K562 (cell line): ENCODE results near the gene PRM2. TPM values are rescaled to one million over a fixed set of nuclear protein-coding genes. Genes with fewer than 3 reads are reported as not detected.

Experiments used
- BCOR ChIP-seq: fragments of 450-650 bp; IDR thresholded peaks from 2 replicates; pipeline ENCODE4 v1.6.1; 2016
- CBX5 ChIP-seq: IDR thresholded peaks from 2 replicates; pipeline ENCODE4 v1.6.1; 2014; ENCODE audit warnings: low read depth, borderline replicate concordance
- CTBP1 ChIP-seq: fragments of 450-650 bp; IDR thresholded peaks from 2 replicates; pipeline ENCODE4 v1.6.1; 2016; ENCODE audit warnings: borderline replicate concordance
- DMBX1 ChIP-seq: fragments of 250-450 bp; sonication (Bioruptor Pico); IDR thresholded peaks from 2 replicates; pipeline ENCODE4 v1.8.0; 2022; ENCODE audit warnings: inconsistent platforms, mild to moderate bottlenecking, moderate library complexity, borderline replicate concordance
- MYNN ChIP-seq, 2 experiments: sonication (generic); formaldehyde crosslinking in 1 of 2; IDR thresholded peaks; 2 replicates each; pipeline versions ENCODE4 v1.5.0 to v1.6.1; 2016 to 2020; ENCODE audit warnings: antibody characterized with exemption in 1 of 2, missing genetic modification reagents in 1 of 2
- PHB2 ChIP-seq: fragments of 450-650 bp; IDR thresholded peaks from 2 replicates; pipeline ENCODE4 v1.6.1; 2017; ENCODE audit warnings: low read depth
- RBM15 ChIP-seq: fragments of 200-400 bp; formaldehyde crosslinking; IDR thresholded peaks from 2 replicates; pipeline ENCODE4 v1.6.1; 2018; ENCODE audit warnings: mild to moderate bottlenecking, low read length, moderate library complexity; ENCODE audit not compliant: insufficient read depth
- RFX5 ChIP-seq: IDR thresholded peaks from 2 replicates; pipeline ENCODE4 v1.6.1; 2011; ENCODE audit warnings: low read depth, mild to moderate bottlenecking, improper control_type of control experiment, low read length
- SMAD1 ChIP-seq: fragments of 150-350 bp; IDR thresholded peaks from 2 replicates; pipeline ENCODE4 v1.6.1; 2014; ENCODE audit warnings: low read length, low read depth; ENCODE audit not compliant: partially characterized antibody
- ZFPM2 ChIP-seq: fragments of 250-450 bp; sonication (Bioruptor Pico); IDR thresholded peaks from 2 replicates; pipeline ENCODE4 v1.5.1; 2022; ENCODE audit warnings: mild to moderate bottlenecking
- ZNF561 ChIP-seq: fragments of 450-650 bp; formaldehyde crosslinking; conservative IDR thresholded peaks from 2 replicates; pipeline ENCODE4 v1.4.0; 2020; ENCODE audit warnings: mild to moderate bottlenecking, moderate library complexity
- ZNF830 ChIP-seq: fragments of 250-450 bp; sonication (Bioruptor Pico); IDR thresholded peaks from 2 replicates; pipeline ENCODE4 v1.5.0; 2021; ENCODE audit warnings: mild to moderate bottlenecking
- polyA plus RNA-seq, 8 experiments: library from polyadenylated mRNA; depleted of rRNA in 4 of 8; stranded (reverse) in 5 of 8; unstranded in 3 of 8; fragments of >200 nt; fragmentation: Nextera tagmentation in 2 of 8; fragmentation: Illumina TruSeq in 1 of 8; extraction: Ambion mirVana in 2 of 8; extraction: Trizol in 1 of 8; gene quantifications; 2 replicates each; pipeline versions ENCODE4 v1.2.1 to v1.2.3, GENCODE V29; 2011 to 2014; ENCODE audit warnings: inconsistent platforms in 1 of 8, missing spikeins in 1 of 8
- total RNA-seq, 7 experiments: library from RNA; depleted of rRNA in 6 of 7; stranded (reverse); fragments of >200 nt in 6 of 7; fragmentation: Illumina TruSeq in 2 of 7; extraction: Trizol in 2 of 7; gene quantifications; 2 replicates each; pipeline versions ENCODE4 v1.2.1 to v1.2.3, GENCODE V29; 2011 to 2021; ENCODE audit warnings: low replicate concordance in 1 of 7
- TF ChIP-seq, protein P1 (sequence below), 2 experiments: fragments of 450-650 bp; IDR thresholded peaks; 2 replicates each; pipeline ENCODE4 v1.6.1; 2016; ENCODE audit warnings: mild to moderate bottlenecking in 2 of 2, borderline replicate concordance in 1 of 2, low read depth in 1 of 2, moderate library complexity in 1 of 2
- TF ChIP-seq, protein P2 (sequence below): fragments of 250-450 bp; sonication (Bioruptor Pico); IDR thresholded peaks from 2 replicates; pipeline ENCODE4 v1.5.1; 2021; ENCODE audit warnings: mild to moderate bottlenecking
- TF ChIP-seq, protein P3 (sequence below): fragments of 250-450 bp; sonication (Bioruptor Pico); IDR thresholded peaks from 2 replicates; pipeline ENCODE4 v1.4.0; 2020

Gene PRM2
- total and polyA plus RNA-seq, 9 of the 15 experiments (the other 6 are each of a cell fraction or from before 2014, with no cell fraction given), result not detected

DNA sequence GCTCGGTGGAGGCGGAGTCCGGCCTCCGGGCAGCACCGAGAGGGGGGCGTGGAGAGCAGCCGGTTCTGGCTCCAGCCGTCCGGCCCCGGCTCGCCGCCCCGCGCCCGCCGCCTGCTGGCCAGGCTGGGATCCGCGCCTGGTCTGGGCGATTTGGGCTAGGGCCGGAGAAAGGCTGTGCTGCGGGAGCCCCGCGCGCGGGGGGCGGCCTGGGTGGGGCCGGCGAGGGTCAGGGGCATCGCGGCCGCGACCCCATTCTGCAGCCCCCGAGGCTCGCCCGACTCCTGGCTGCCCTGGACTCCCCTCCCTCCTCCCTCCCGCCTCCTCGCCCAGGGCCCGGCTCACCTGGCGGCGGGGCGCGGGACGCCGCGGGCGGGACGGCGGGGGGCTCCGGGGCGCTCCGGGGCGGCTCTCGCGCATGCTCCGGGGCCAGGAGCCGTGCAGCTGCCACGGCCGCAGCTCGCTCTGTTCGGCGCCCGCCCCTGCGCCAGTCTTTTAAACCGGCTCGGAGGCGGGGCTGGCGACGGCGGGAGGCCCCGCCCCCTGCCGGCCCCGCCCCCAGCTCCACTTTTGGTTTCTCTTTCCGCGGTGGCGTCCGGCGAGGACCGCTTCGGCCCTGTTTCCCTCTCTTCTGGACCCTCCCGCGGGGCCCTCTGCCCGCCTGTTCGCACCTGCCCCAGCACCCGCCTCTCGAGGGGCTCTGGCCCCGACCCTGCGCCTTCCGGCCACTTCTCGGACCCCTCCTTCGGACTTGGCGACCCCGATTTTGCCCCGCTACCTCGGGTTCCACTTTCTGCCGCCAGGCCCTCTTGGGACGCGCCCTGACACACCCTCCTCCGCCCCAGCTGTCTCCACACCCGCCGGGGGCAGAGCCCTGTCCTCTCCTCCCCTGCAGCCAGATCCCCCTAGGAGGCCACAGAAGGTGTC lies 20.3 kb downstream of the PRM2 start, which contains the start of gene SOCS1 (continued):
- TF ChIP-seq, protein P1, sequence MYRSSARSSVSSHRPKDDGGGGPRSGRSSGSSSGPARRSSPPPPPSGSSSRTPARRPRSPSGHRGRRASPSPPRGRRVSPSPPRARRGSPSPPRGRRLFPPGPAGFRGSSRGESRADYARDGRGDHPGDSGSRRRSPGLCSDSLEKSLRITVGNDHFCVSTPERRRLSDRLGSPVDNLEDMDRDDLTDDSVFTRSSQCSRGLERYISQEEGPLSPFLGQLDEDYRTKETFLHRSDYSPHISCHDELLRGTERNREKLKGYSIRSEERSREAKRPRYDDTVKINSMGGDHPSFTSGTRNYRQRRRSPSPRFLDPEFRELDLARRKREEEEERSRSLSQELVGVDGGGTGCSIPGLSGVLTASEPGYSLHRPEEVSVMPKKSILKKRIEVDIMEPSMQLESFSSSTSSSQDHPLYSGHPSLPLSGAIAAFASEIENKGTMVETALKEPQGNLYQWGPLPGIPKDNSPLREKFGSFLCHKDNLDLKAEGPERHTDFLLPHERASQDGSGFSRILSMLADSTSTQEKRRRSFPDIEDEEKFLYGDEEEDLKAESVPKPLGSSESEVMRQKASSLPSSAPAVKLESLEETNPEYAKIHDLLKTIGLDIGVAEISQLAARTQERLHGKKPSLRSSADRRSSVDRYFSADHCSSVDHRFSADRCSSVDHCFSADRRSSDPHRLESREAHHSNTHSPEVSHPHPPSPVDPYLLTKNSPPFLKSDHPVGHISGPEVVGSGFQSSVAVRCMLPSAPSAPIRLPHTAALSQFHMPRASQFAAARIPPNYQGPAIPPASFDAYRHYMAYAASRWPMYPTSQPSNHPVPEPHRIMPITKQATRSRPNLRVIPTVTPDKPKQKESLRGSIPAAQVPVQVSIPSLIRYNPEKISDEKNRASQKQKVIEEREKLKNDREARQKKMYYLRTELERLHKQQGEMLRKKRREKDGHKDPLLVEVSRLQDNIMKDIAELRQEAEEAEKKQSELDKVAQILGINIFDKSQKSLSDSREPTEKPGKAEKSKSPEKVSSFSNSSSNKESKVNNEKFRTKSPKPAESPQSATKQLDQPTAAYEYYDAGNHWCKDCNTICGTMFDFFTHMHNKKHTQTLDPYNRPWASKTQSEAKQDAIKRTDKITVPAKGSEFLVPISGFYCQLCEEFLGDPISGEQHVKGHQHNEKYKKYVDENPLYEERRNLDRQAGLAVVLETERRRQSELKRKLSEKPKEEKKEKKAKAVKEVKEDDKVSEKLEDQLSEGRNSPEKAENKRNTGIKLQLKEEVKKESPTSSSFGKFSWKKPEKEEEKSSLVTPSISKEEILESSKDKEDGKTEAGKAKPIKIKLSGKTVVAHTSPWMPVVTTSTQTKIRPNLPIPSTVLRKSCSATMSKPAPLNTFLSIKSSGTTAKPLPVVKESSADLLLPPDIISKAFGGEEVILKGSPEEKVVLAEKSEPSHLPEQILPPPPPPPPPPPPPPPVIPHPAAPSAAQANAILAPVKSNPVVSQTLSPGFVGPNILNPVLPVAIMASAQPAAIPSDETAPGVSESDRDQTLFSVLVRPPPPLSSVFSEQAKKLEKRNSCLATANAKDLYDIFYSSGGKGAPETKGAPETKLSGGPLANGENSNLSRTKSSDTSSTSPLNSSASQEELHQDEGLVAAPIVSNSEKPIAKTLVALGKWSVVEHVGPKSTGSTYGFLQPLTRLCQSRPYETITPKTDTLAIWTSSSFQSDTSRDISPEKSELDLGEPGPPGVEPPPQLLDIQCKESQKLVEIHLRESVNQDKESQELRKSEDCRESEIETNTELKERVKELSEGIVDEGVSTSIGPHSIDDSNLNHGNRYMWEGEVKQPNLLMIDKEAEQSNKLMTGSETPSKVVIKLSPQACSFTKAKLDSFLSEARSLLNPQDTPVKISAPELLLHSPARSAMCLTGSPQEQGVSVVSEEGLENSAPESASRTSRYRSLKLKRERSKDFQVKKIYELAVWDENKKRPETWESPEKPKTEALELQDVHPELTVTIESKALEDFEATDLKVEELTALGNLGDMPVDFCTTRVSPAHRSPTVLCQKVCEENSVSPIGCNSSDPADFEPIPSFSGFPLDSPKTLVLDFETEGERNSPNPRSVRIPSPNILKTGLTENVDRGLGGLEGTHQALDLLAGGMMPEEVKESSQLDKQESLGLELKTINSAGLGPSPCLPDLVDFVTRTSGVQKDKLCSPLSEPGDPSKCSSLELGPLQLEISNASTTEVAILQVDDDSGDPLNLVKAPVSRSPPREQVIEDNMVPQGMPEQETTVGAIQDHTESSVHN (IDR thresholded peaks at IDR 0.05; ENCODE audit: borderline replicate concordance in 1 of 2, low read depth in 1 of 2), result peak in 1 of 2 experiments; percentile 97; a peak in 2 of 4 replicates
- no peak for TF ChIP-seq CBX5
- TF ChIP-seq RFX5, result no peak
- TF ChIP-seq CTBP1, result peak; percentile 74
- TF ChIP-seq PHB2, result no peak
- TF ChIP-seq MYNN (IDR thresholded peaks at IDR 0.05), result 0 out of 2 replicates have a peak, but pooled peaks have one; percentile 34
- no peak for TF ChIP-seq MYNN (CRISPR knock-in tag; IDR thresholded peaks at IDR 0.05)
- TF ChIP-seq ZNF830 (CRISPR knock-in tag), result no peak
- TF ChIP-seq, protein P2, sequence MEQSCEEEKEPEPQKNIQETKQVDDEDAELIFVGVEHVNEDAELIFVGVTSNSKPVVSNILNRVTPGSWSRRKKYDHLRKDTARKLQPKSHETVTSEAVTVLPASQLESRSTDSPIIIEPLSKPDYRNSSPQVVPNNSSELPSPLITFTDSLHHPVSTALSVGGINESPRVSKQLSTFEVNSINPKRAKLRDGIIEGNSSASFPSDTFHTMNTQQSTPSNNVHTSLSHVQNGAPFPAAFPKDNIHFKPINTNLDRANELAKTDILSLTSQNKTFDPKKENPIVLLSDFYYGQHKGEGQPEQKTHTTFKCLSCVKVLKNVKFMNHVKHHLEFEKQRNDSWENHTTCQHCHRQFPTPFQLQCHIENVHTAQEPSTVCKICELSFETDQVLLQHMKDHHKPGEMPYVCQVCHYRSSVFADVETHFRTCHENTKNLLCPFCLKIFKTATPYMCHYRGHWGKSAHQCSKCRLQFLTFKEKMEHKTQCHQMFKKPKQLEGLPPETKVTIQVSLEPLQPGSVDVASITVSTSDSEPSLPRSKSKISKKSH (CRISPR knock-in tag), result no peak
- TF ChIP-seq SMAD1, result no peak
- no peak for TF ChIP-seq ZNF561 (CRISPR knock-in tag)
- TF ChIP-seq ZFPM2 (CRISPR knock-in tag), result no peak
- TF ChIP-seq BCOR, result peak; percentile 56; the same call in 1 of the 2 replicates
- no peak for TF ChIP-seq RBM15
- no peak for TF ChIP-seq DMBX1
- TF ChIP-seq, protein P3, sequence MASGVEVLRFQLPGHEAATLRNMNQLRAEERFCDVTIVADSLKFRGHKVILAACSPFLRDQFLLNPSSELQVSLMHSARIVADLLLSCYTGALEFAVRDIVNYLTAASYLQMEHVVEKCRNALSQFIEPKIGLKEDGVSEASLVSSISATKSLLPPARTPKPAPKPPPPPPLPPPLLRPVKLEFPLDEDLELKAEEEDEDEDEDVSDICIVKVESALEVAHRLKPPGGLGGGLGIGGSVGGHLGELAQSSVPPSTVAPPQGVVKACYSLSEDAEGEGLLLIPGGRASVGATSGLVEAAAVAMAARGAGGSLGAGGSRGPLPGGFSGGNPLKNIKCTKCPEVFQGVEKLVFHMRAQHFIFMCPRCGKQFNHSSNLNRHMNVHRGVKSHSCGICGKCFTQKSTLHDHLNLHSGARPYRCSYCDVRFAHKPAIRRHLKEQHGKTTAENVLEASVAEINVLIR (CRISPR knock-in tag), result no peak
